Caki2 (cell line): ENCODE results near the gene C6orf141. TPM values are rescaled to one million over a fixed set of nuclear protein-coding genes. Genes with fewer than 3 reads are reported as not detected.
"Not testable (repeated sequence)": the region's sequence is repeated elsewhere in the genome, so short reads cannot be mapped to it uniquely, and the experiment has no call there.

Experiments used
- DNase-seq: peaks from one replicate; pipeline ENCODE4 v3.0.0-alpha.2; 2015; ENCODE audit warnings: low read depth
- in situ Hi-C: cut with HindIII; loops from 2 replicates; pipeline ENCODE4 v1.10.0; 2016; ENCODE audit warnings: low sequenced_read_pairs, low pct_unique_long_range_greater_than_20kb, mixed read lengths
- total RNA-seq: library from RNA; depleted of rRNA; stranded (reverse); fragments of >200 nt; shearing (Covaris generic); gene quantifications from 2 replicates; pipeline ENCODE4 v1.2.3, GENCODE V29; 2014; ENCODE audit warnings: low replicate concordance; rRNA removed

C6orf141 gene
- total RNA-seq, 1 experiment from 2014 or later, result not detected

DNA sequence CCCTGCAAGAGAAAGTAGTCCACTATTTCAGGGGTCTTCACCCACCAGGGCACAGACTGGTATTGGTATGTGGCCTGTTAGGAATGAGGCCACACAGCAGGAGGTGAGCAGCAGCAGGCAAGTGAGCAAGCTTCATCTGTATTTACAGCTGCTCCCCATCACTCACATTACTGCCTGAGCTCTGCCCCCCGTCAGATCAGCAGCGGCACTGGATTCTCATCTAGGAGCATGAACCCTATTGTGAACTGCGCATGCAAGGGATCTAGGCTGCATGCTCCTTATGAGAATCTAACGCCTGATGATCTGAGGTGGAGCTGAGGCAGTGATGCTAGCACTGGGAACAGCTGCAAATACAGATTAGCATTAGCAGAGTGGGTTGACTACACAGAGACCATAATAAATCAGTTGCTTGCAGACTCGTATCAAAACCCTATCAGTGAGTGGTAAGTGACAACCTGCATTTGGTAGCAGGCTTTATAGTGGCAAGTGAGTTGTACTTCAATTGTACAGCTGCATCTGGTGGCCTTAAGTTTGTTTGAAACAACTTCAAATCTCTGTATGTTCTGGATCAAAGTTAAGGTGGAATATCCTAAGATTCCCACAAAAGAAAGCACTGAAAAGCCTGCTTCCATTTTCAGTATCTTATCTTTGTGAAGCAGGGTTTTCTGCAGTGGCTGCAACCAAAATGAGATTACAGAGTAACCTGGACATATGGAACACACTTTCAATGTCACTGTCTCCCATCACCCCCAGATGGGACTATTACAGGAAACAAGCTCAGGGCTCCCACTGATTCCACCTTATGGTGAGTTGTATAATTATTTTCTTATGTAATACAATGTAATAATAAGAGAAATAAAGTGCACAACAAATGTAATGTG, 12.8 kb downstream of the C6orf141 start:
- in situ Hi-C loops, result no loop called here
- no peak for DNase-seq

GRCh38 chr6:49564552-49564951, 14.1 kb downstream of the C6orf141 start:
- in situ Hi-C loops, result no loop called here
- no peak for DNase-seq

GRCh38 chr6:49565261-49565660, 14.8 kb downstream of the C6orf141 start:
- in situ Hi-C loops, result no loop called here
- no peak for DNase-seq

- DNase-seq, result no peak
- in situ Hi-C loops, result no loop called here
These were observed 15.4 kb downstream of the C6orf141 start for GRCh38 chr6:49565855-49566254.

DNA sequence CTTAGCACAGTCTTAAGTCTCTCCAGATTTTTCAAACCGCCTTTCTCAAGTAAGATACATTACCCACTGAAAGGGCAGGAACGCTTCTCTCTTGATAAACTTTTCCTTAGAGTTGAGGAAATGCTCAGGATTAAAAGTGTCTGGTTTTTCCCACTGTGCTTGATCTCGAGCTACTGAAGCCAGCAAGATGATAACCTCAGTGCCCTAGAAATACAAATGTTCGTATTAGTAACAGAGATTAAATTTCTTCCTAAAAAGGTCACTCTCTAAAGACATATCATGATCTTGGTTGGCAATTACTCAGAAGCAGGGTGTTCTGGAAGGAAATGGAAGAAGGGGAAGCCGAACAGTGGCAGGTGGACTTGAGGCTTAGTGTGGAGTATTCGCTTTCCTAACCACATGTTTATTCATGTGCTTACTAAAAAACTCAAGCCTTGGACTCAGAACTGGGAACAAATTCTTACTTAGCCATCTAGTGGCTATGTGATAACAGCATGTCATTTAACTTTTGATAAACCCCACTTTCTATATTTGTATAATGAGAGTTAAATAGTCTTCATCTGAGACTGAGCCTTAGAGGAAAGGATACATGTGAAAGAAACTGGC, 20.1 kb downstream of the C6orf141 start:
- no peak for DNase-seq
- in situ Hi-C loops, result no loop called here

DNA sequence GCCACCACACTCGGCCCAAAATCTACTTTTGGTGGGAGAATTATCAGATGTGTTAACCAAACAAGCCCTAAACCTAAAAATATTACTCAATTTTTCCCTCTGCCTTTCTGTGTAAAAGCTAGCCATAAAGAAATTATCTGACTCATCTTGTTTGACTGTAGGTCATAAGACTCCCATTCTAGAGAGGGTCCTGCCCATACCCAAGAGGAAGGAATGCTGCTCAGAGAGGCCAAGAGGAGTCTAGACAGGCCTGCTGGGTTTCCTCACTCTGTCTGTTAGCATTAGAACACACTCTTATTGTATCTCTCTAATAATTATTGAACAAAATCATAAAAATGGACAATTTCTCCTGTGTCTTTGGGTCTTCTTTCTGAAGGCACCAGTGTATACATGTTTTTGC, 26.1 kb downstream of the C6orf141 start:
- in situ Hi-C loops, result no loop called here
- no peak for DNase-seq

- no peak for DNase-seq
- in situ Hi-C loops, result no loop called here
These were observed 29.2 kb downstream of the C6orf141 start for GRCh38 chr6:49579649-49580048.

GRCh38 chr6:49582529-49582928, 32.1 kb downstream of the C6orf141 start:
- in situ Hi-C loops, result no loop called here
- no peak for DNase-seq

DNA sequence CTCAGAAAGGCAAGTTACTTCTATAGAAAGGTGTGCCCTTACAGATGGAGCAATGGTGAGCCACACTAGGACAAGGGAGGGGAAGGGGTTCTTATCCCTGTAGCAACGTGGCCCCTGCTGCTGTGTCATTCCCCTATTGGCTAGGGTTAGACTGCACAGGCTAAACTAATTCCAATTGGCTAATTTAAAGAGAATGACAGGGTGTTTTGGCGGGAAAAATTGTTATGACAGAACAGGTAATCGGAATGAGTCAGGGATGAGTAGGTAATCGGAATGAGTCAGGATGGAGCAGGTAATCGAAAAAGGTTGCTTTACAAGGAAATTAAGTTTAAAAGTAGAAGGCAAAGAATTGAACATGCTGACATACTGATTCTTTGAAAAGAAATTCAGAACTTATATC, 36.8 kb downstream of the C6orf141 start:
- in situ Hi-C loops, DNase-seq: not testable (repeated sequence)

Other genes with a start within 250 kb of the C6orf141 start
- gene MMUT, start 87.4 kb upstream of the C6orf141 start, total RNA-seq, result 10.4 and 18.8 TPM in 2 replicates
- 9.8 and 14.4 TPM in 2 replicates for gene CENPQ, start 87.3 kb upstream of the C6orf141 start, total RNA-seq
- gene GLYATL3, start 50.7 kb upstream of the C6orf141 start, total RNA-seq, result not detected in 2 replicates
- not detected in 2 replicates for gene RHAG, start 86.2 kb downstream of the C6orf141 start, total RNA-seq
- gene CRISP2, start 162.9 kb downstream of the C6orf141 start, total RNA-seq, result not detected in 2 replicates
- gene CRISP3, start 193.7 kb downstream of the C6orf141 start, total RNA-seq, result not detected in 2 replicates
- gene PGK2, start 236.6 kb downstream of the C6orf141 start, total RNA-seq, result not detected in 2 replicates